ENCODE results near the gene ALG9. TPM values are rescaled to one million over a fixed set of nuclear protein-coding genes. Genes with fewer than 3 reads are reported as not detected.

Gene ALG9
- total and polyA plus RNA-seq, 2 of the 4 experiments (the other 2 are of a cell fraction) = 20.7 to 35.7 TPM

GRCh38 chr11:111785076-111785475, 86.3 kb downstream of the ALG9 start:
- no peak for DNase-seq
- Histone ChIP-seq H3K9ac (ENCODE audit: low read depth, low read length) (no peak overlapping the region), H4K20me1 (ENCODE audit: insufficient read depth, low read length) (no peaks in the 10 kb centered on the region), H2BK120ac (ENCODE audit: low read depth, low read length) (no peak overlapping the region), H3K9me1 (ENCODE audit: insufficient read depth, low read length) (no peaks in the 10 kb centered on the region), H3K18ac (ENCODE audit: low read depth, low read length) (no peak overlapping the region), H2BK20ac (ENCODE audit: low read depth, low read length) (no peak overlapping the region), H4K5ac (ENCODE audit: low read depth, low read length) (no peak overlapping the region), H3K79me1 (ENCODE audit: low read depth in 1 of 2, low read length in 2 of 2) (peaks cover 0 to 3% of the 10 kb centered on the region in 2 experiments; a peak in 1 of 4 replicates), H2AFZ (replicated peaks; ENCODE audit: low read length, poor library complexity) (no peak overlapping the region), H3K4me2 (ENCODE audit: low read depth, low read length) (no peak overlapping the region), H3K4me3 (ENCODE audit: insufficient read depth, low read depth, low read length) (no peak overlapping the region), H2AK5ac (ENCODE audit: low read depth, low read length) (no peak overlapping the region), H2AK9ac (replicated peaks; ENCODE audit: low read depth, low read length, poor library complexity) (no peak overlapping the region), H4K8ac (ENCODE audit: low read depth in 2 of 2, low read length in 2 of 2) (no peak overlapping the region), H2BK5ac (ENCODE audit: low read depth, low read length, poor library complexity, severe bottlenecking) (no peak overlapping the region), H3K4ac (ENCODE audit: low read depth, low read length) (no peak overlapping the region), H3K36me3 (ENCODE audit: control insufficient read depth, insufficient read depth, low read length) (peaks cover 9% of the 10 kb centered on the region), H4K91ac (ENCODE audit: insufficient read depth, low read depth, low read length) (no peak overlapping the region), H2BK15ac (ENCODE audit: low read depth, low read length) (no peak overlapping the region), H3K9me3 (ENCODE audit: control insufficient read depth, insufficient read depth, low read length) (no peaks in the 10 kb centered on the region), H3K14ac (replicated peaks; ENCODE audit: low read depth, low read length) (no peak overlapping the region), H3K4me1 (ENCODE audit: control insufficient read depth, insufficient read depth, low read length) (no peaks in the 10 kb centered on the region), H3K27ac (ENCODE audit: insufficient read depth, low read length) (no peak overlapping the region), H3K27me3 (ENCODE audit: control insufficient read depth, insufficient read depth, low read length) (no peaks in the 10 kb centered on the region), H3K56ac (ENCODE audit: extremely low read depth, insufficient read depth, low read length) (no peak overlapping the region), H3K23ac (ENCODE audit: low read depth, low read length) (no peak overlapping the region)
- ATAC-seq (ENCODE audit: low read depth) = no peak
- dilution Hi-C loops (cut with HindIII; ENCODE audit: low sequenced_read_pairs, unreplicated experiment) = no loop called here
- TF ChIP-seq RAD21 (IDR thresholded peaks at IDR 0.05; ENCODE audit: low read length) (no peak), SMC3 (IDR thresholded peaks at IDR 0.05; ENCODE audit: low read depth, low read length) (no peak), MXI1 (IDR thresholded peaks at IDR 0.05; ENCODE audit: borderline replicate concordance, low read depth, low read length) (no peak), NFE2L2 (IDR thresholded peaks at IDR 0.05; ENCODE audit: low read depth, low read length) (no peak), MAZ (IDR thresholded peaks at IDR 0.05; ENCODE audit: borderline replicate concordance, low read depth, low read length) (no peak), ELK1 (IDR thresholded peaks at IDR 0.05; ENCODE audit: borderline replicate concordance, low read depth, low read length) (no peak), RCOR1 (IDR thresholded peaks at IDR 0.05; ENCODE audit: insufficient replicate concordance, low read length) (no peak), BHLHE40 (IDR thresholded peaks at IDR 0.05; ENCODE audit: low read depth, low read length) (no peak), MAFK (IDR thresholded peaks at IDR 0.05; ENCODE audit: low read depth, low read length) (no peak), CEBPB (IDR thresholded peaks at IDR 0.05; ENCODE audit: low read depth, low read length) (no peak), RFX5 (IDR thresholded peaks at IDR 0.05; ENCODE audit: low read depth, low read length) (no peak), USF2 (IDR thresholded peaks at IDR 0.05; ENCODE audit: low read depth, low read length) (no peak)
- intact Hi-C loops (cut with micrococcal nuclease) = no loop called here
- CTCF ChIA-PET = interaction anchor here (1.0 kb wide), 1 partner anchor 9 kb away, joined by 3 read pairs; no protein-coding TSS in a partner anchor
- in situ Hi-C loops (cut with MboI; ENCODE audit: low sequenced_read_pairs) = no loop called here
- no CpG with 5 or more reads among the region's 2 CpGs for WGBS, 2 experiments (ENCODE audit: extremely low coverage in 2 of 2, insufficient read length in 1 of 2)
- no TSS peak for BruUV-seq (replicated peaks)
- POLR2A ChIA-PET (ENCODE audit: unreplicated experiment) = no interaction called here
